GM12878 (cell line): Measurements from ENCODE around the gene IFITM1. TPM values are rescaled to one million over a fixed set of nuclear protein-coding genes. Genes with fewer than 3 reads are reported as not detected.
A peak's percentile ranks its signal among the peaks of the same experiment; 100 is the strongest.

ENCODE experiments used
- ATAC-seq: fragments of 200-7000 bp; cut with Tn5 transposase; 3 replicates; pipeline ENCODE4 v1.9.1; 2020; ENCODE audit warnings: mild to moderate bottlenecking, moderate library complexity
- BruUV-seq: library from RNA; stranded (reverse); fragments of 400-500 nt; replicated peaks from 2 replicates; lab custom pipeline; 2021; lab: Mats Ljungman, UMichigan
- CTCF ChIA-PET: fragments of 300-600 bp; sonication (Branson Sonifier 250); formaldehyde crosslinking; extraction: SDS; loops from one replicate; lab custom pipeline; 2021; ENCODE audit warnings: inconsistent platforms; lab: Yijun Ruan, JAX
- POLR2A ChIA-PET: fragments of 350-600 bp; formaldehyde crosslinking; extraction: SDS; loops from one replicate; lab custom pipeline; 2021; ENCODE audit warnings: inconsistent platforms; lab: Charles Lee
- RAD21 ChIA-PET: fragments of 300-600 bp; sonication (Branson Sonifier 250); formaldehyde crosslinking; loops from one replicate; lab custom pipeline; 2023; ENCODE audit warnings: antibody characterized with exemption; ENCODE audit not compliant: unreplicated experiment; lab: Charles Lee
- SMC1A ChIA-PET: fragments of 300-600 bp; sonication (Branson Sonifier 250); formaldehyde crosslinking; loops from one replicate; lab custom pipeline; 2023; ENCODE audit not compliant: unreplicated experiment, uncharacterized antibody; lab: Charles Lee
- DNase-seq: peaks from one replicate; pipeline ENCODE4 v3.0.0-alpha.2; 2011; ENCODE audit warnings: low read depth, low spot score
- FAIRE-seq: peaks from 3 replicates; lab custom pipeline; 2011; peaks lifted over from hg19 to GRCh38; lab: Jason Lieb, UNC
- H2AFZ ChIP-seq: 2 replicates; pipeline ENCODE4 v1.6.0; 2011; ENCODE audit warnings: low read depth, low read length, control low read depth; ENCODE audit not compliant: control insufficient read depth
- H3K27ac ChIP-seq: 2 replicates; pipeline ENCODE4 v1.5.1; 2011; ENCODE audit warnings: control low read depth; ENCODE audit not compliant: control insufficient read depth, insufficient read depth
- H3K27me3 ChIP-seq, 2 experiments: replicated peaks in 1 of 2; 2 replicates each; pipeline versions ENCODE4 v1.6.0 to v1.6.1; 2011; ENCODE audit warnings: low read length in 1 of 2; ENCODE audit not compliant: control insufficient read depth in 2 of 2, insufficient read depth in 2 of 2
- H3K36me3 ChIP-seq, 2 experiments: 2 replicates each; pipeline ENCODE4 v1.5.1; 2011; ENCODE audit warnings: low read length in 1 of 2; ENCODE audit not compliant: control insufficient read depth in 2 of 2, insufficient read depth in 2 of 2
- H3K4me1 ChIP-seq: 2 replicates; pipeline ENCODE4 v1.6.1; 2011; ENCODE audit warnings: mild to moderate bottlenecking, low read length, moderate library complexity, mixed read lengths; ENCODE audit not compliant: control insufficient read depth, insufficient read depth
- H3K4me2 ChIP-seq: 2 replicates; pipeline ENCODE4 v1.6.0; 2011; ENCODE audit warnings: control low read depth; ENCODE audit not compliant: control insufficient read depth, insufficient read depth
- H3K4me3 ChIP-seq: fragments of 200-600 bp; sonication (generic); 2 replicates; pipeline ENCODE4 v1.5.1; 2016
- H3K79me2 ChIP-seq: 2 replicates; pipeline ENCODE4 v1.6.0; 2011; ENCODE audit warnings: low read length; ENCODE audit not compliant: control insufficient read depth, insufficient read depth
- H3K9ac ChIP-seq: 2 replicates; pipeline ENCODE4 v1.8.0; 2011; ENCODE audit warnings: low read length, control low read depth, mixed read lengths; ENCODE audit not compliant: control insufficient read depth, insufficient read depth
- H3K9me3 ChIP-seq: replicated peaks from 3 replicates; pipeline ENCODE4 v1.5.1; 2011; ENCODE audit warnings: mild to moderate bottlenecking, low read length; ENCODE audit not compliant: control insufficient read depth, insufficient read depth
- H4K20me1 ChIP-seq: 2 replicates; pipeline ENCODE4 v1.6.0; 2011; ENCODE audit not compliant: control insufficient read depth, insufficient read depth
- BHLHE40 ChIP-seq, 2 experiments: fragments of 450-650 bp in 1 of 2; IDR thresholded peaks; 2 replicates each; pipeline ENCODE4 v1.6.1; 2011 to 2017; ENCODE audit warnings: low read depth in 2 of 2, borderline replicate concordance in 1 of 2, improper control_type of control experiment in 1 of 2, low read length in 1 of 2, mild to moderate bottlenecking in 1 of 2
- GATAD2B ChIP-seq: fragments of 450-650 bp; conservative IDR thresholded peaks from 2 replicates; pipeline ENCODE4 v1.6.1; 2017; ENCODE audit warnings: low read depth, mild to moderate bottlenecking, moderate library complexity
- HDGF ChIP-seq: fragments of 450-650 bp; IDR thresholded peaks from 2 replicates; pipeline ENCODE4 v1.6.1; 2016; ENCODE audit warnings: antibody characterized with exemption
- IKZF1 ChIP-seq: fragments of 450-650 bp; conservative IDR thresholded peaks from 2 replicates; pipeline ENCODE4 v1.6.1; 2017; ENCODE audit warnings: antibody characterized with exemption, mild to moderate bottlenecking
- JUND ChIP-seq: IDR thresholded peaks from 2 replicates; pipeline ENCODE4 v1.6.1; 2012; ENCODE audit warnings: low read depth, mild to moderate bottlenecking, low read length, improper control_type of control experiment, moderate library complexity
- NBN ChIP-seq: fragments of 450-650 bp; IDR thresholded peaks from 2 replicates; pipeline ENCODE4 v1.6.1; 2016
- PML ChIP-seq: IDR thresholded peaks from 2 replicates; pipeline ENCODE4 v1.6.1; 2012; ENCODE audit warnings: low read length, inconsistent platforms
- POLR2A ChIP-seq: IDR thresholded peaks from 2 replicates; pipeline ENCODE4 v1.6.1; 2011; ENCODE audit warnings: low read depth, mild to moderate bottlenecking, low read length
- POU2F2 ChIP-seq: IDR thresholded peaks from 3 replicates; pipeline ENCODE4 v1.6.1; 2011; ENCODE audit warnings: low read depth, mild to moderate bottlenecking, low read length, borderline replicate concordance
- RAD21 ChIP-seq: IDR thresholded peaks from 2 replicates; pipeline ENCODE4 v1.6.1; 2011; ENCODE audit warnings: mild to moderate bottlenecking, low read depth, low read length, moderate library complexity; ENCODE audit not compliant: insufficient read depth
- RELA ChIP-seq: fragments of 450-650 bp; IDR thresholded peaks from 2 replicates; pipeline ENCODE4 v1.8.0; 2014; ENCODE audit warnings: borderline replicate concordance; ENCODE audit not compliant: partially characterized antibody
- RUNX3 ChIP-seq: IDR thresholded peaks from 2 replicates; pipeline ENCODE4 v1.6.1; 2012; ENCODE audit warnings: low read length, inconsistent platforms
- SIN3A ChIP-seq: IDR thresholded peaks from 2 replicates; pipeline ENCODE4 v1.6.1; 2012; ENCODE audit warnings: low read depth, low read length, improper control_type of control experiment
- SREBF1 ChIP-seq: IDR thresholded peaks from 2 replicates; pipeline ENCODE4 v1.6.1; 2012; ENCODE audit warnings: mild to moderate bottlenecking, low read length
- STAT1 ChIP-seq: fragments of 450-650 bp; conservative IDR thresholded peaks from 2 replicates; pipeline ENCODE4 v1.6.1; 2014; ENCODE audit warnings: antibody characterized with exemption, mild to moderate bottlenecking
- WGBS: methylation state at CpG from one replicate; pipeline ENCODE4 v1.1.6; 2016; ENCODE audit warnings: low lambda C conversion rate; ENCODE audit not compliant: insufficient replicate concordance, insufficient coverage; ENCODE audit errors: missing lambda C conversion rate; 5-methylcytosine and 5-hydroxymethylcytosine counted together
- in situ Hi-C: fragments of 300-500 bp; cut with MboI; formaldehyde crosslinking; loops from 9 replicates; pipeline ENCODE4 v1.14.3; 2018; ENCODE audit warnings: mixed read lengths
- intact Hi-C: fragments of 100-400 bp; cut with micrococcal nuclease; formaldehyde crosslinking; loops from one replicate; pipeline ENCODE4 v1.14.2; 2022; ENCODE audit not compliant: unreplicated experiment
- polyA plus RNA-seq, 11 experiments: library from polyadenylated mRNA; depleted of rRNA in 4 of 11; unstranded in 6 of 11; stranded (reverse) in 5 of 11; fragments of >200 nt; fragmentation: Nextera tagmentation in 4 of 11; fragmentation: Illumina TruSeq in 1 of 11; extraction: Ambion mirVana in 4 of 11; extraction: Trizol in 1 of 11; gene quantifications; 1 replicate in 1 of 11; 2 replicates in 10 of 11; pipeline versions ENCODE4 v1.2.1 to v1.2.3, GENCODE V29; 2011 to 2016; ENCODE audit warnings: inconsistent platforms in 2 of 11, missing spikeins in 2 of 11, low read depth in 1 of 11
- total RNA-seq, 4 experiments: library from RNA; depleted of rRNA in 3 of 4; stranded (reverse); fragments of >200 nt in 3 of 4; fragmentation: Illumina TruSeq in 1 of 4; extraction: Trizol in 1 of 4; gene quantifications; 2 replicates each; pipeline versions ENCODE4 v1.2.1 to v1.2.3, GENCODE V29; 2013 to 2021
- TF ChIP-seq, protein P1 (sequence below): fragments of 450-650 bp; conservative IDR thresholded peaks from 2 replicates; pipeline ENCODE4 v1.6.1; 2017; ENCODE audit warnings: mild to moderate bottlenecking, moderate library complexity

IFITM1 gene
- total and polyA plus RNA-seq, 10 of the 15 experiments (the other 5 are each of a cell fraction or from before 2014, with no cell fraction given) = 396 to 2,788 (median 607) TPM

DNA sequence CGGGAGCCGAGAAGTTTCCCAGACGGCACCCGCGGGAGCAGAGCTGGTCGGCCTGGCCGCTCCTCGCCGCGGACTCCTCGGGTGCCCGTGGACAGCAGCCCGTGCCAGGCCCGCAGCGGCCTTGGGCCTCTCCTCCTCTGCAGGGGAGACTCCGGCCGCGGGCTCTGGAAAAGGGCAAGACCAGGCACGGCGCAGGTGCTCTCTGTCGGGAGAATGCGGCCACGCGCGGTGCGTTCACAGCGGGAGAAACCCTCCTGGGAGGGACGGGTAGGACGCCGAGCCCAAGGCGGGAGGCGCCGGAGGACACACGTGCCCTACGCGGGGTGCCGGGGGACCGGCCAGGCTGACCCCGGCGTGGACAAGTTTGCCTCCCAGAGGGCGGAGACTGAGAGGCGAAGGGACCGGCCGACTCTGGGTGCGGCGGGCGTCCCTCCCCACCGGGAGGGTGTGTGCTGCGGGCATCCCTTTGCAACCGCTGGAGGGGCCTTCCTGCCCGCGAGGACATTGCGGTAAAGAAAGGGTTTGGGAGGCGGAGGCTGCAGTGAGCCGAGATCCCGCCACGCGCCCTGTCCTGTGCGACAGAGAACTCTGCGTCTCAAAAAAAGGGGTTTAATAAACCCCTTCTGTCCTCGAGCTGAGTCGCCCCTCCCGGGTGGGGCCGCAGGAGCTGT is 2.3 kb downstream of the IFITM1 start:
- no peaks in the 10 kb centered on the region for H3K9me3 ChIP-seq
- 0 out of 2 replicates have a peak, but pooled peaks have one; percentile 34 for TF ChIP-seq HDGF
- TF ChIP-seq, protein P1, sequence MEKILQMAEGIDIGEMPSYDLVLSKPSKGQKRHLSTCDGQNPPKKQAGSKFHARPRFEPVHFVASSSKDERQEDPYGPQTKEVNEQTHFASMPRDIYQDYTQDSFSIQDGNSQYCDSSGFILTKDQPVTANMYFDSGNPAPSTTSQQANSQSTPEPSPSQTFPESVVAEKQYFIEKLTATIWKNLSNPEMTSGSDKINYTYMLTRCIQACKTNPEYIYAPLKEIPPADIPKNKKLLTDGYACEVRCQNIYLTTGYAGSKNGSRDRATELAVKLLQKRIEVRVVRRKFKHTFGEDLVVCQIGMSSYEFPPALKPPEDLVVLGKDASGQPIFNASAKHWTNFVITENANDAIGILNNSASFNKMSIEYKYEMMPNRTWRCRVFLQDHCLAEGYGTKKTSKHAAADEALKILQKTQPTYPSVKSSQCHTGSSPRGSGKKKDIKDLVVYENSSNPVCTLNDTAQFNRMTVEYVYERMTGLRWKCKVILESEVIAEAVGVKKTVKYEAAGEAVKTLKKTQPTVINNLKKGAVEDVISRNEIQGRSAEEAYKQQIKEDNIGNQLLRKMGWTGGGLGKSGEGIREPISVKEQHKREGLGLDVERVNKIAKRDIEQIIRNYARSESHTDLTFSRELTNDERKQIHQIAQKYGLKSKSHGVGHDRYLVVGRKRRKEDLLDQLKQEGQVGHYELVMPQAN = 0 out of 2 replicates have a peak, but pooled peaks have one; percentile 25
- TF ChIP-seq RUNX3 = 0 out of 2 replicates have a peak, but pooled peaks have one; percentile 11
- peak in 1 of 2 experiments; percentile 78; a peak in 2 of 4 replicates for TF ChIP-seq BHLHE40 (IDR thresholded peaks at IDR 0.05; ENCODE audit: borderline replicate concordance in 1 of 2, low read depth in 2 of 2, low read length in 1 of 2)
- TF ChIP-seq NBN = no peak
- no peak for TF ChIP-seq SREBF1
- TF ChIP-seq RAD21 = no peak
- peak; percentile 48 for TF ChIP-seq IKZF1
- no peak for TF ChIP-seq PML
- 0 out of 2 replicates have a peak, but pooled peaks have one; percentile 45 for TF ChIP-seq SIN3A
- TF ChIP-seq GATAD2B = 0 out of 2 replicates have a peak, but pooled peaks have one; percentile 38
- peak; percentile 70 for TF ChIP-seq POLR2A
- TF ChIP-seq POU2F2 = 0 out of 3 replicates have a peak, but pooled peaks have one; percentile 7
- TF ChIP-seq RELA = peak; percentile 9
- no peak for TF ChIP-seq STAT1
- TF ChIP-seq JUND = no peak
- ChIA-PET SMC1A (interaction anchor here (0.9 to 4.0 kb wide), 6 partner anchors 10 to 66 kb away, joined by 3 to 42 read pairs (median 12); no protein-coding TSS in a partner anchor), RAD21 (interaction anchor here (1.1 to 4.5 kb wide), 7 partner anchors 11 to 66 kb away, joined by 3 to 46 read pairs (median 7); no protein-coding TSS in a partner anchor), CTCF (interaction anchor here (0.9 to 3.7 kb wide), 8 partner anchors 10 to 132 kb away, joined by 5 to 43 read pairs (median 10); partner anchors contain the start of gene IFITM2), POLR2A (interaction anchor here (0.6 to 4.5 kb wide), 10 partner anchors 8 to 109 kb away, joined by 3 to 45 read pairs (median 6); partner anchors contain the start of genes BET1L and RIC8A)
- no peak for FAIRE-seq
- H3K27me3 ChIP-seq = no peaks in the 10 kb centered on the region; a peak in 1 of 4 replicates
- H3K4me2 ChIP-seq = peak overlapping the region; percentile 97
- H3K4me3 ChIP-seq = peak overlapping the region; percentile 87
- H3K27ac ChIP-seq = peak overlapping the region; percentile 98
- H4K20me1 ChIP-seq = no peaks in the 10 kb centered on the region
- peak overlapping the region; percentile 99 for H3K9ac ChIP-seq
- H3K4me1 ChIP-seq = peaks cover 15% of the 10 kb centered on the region
- H2AFZ ChIP-seq = no peak overlapping the region
- no peak for DNase-seq
- intact Hi-C loops = no loop called here
- no TSS peak for BruUV-seq
- ATAC-seq = no peak
- peaks cover 66% of the 10 kb centered on the region for H3K79me2 ChIP-seq
- peaks cover 2 to 5% of the 10 kb centered on the region in 2 experiments; a peak in 3 of 4 replicates for H3K36me3 ChIP-seq
- in situ Hi-C loops = no loop called here
- 71% methylated on average over 64 of the region's 64 CpGs for WGBS
